Stimulated activated naive CD8-positive, alpha-beta T cell treated with anti-CD3 and anti-CD28 coated beads, Interleukin-15, Interleukin-2, amounts not matched to agents 100 ng/mL and 50 ng/mL, for 24 hours (primary cell): Measurements from ENCODE around the gene TPRA1.

Source experiments
- H3K27ac Mint-ChIP-seq: one replicate; pipeline ENCODE4 v1.8.0; 2021; ENCODE audit warnings: mild to moderate bottlenecking, mixed read lengths
- H3K27me3 Mint-ChIP-seq: one replicate; pipeline ENCODE4 v1.8.0; 2021; ENCODE audit warnings: mixed read lengths
- H3K36me3 Mint-ChIP-seq: one replicate; pipeline ENCODE4 v1.8.0; 2021; ENCODE audit warnings: low read depth, mixed read lengths
- H3K4me1 Mint-ChIP-seq: one replicate; pipeline ENCODE4 v1.8.0; 2021; ENCODE audit warnings: low read depth, mixed read lengths
- H3K4me3 Mint-ChIP-seq: one replicate; pipeline ENCODE4 v1.8.0; 2021; ENCODE audit warnings: mild to moderate bottlenecking, mixed read lengths
- H3K9me3 Mint-ChIP-seq: one replicate; pipeline ENCODE4 v1.8.0; 2021; ENCODE audit warnings: mixed read lengths

TPRA1 gene

DNA sequence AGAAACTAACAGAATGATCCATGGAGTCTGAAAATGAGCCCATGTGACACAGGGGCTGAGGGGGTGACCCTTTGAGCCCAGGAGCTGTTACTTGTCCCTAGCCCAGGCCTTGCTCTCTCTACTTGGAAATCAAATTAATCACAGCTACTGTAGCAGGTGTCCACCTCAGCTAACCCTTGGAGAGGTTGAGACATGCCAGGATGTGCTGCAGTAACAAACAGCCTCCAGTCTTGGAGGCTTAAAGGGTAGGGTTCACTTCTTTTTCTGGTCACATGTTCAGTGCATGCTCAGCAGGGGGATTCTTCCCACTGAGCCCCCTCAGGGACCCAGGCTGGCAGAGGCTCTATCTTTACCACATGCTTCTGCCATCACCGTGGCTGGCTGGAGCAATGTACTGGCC lies 21.4 kb downstream of the TPRA1 start:
- Mint-ChIP-seq H3K9me3 (no peaks in the 10 kb centered on the region), H3K27ac (no peak overlapping the region), H3K4me3 (no peak overlapping the region)

DNA sequence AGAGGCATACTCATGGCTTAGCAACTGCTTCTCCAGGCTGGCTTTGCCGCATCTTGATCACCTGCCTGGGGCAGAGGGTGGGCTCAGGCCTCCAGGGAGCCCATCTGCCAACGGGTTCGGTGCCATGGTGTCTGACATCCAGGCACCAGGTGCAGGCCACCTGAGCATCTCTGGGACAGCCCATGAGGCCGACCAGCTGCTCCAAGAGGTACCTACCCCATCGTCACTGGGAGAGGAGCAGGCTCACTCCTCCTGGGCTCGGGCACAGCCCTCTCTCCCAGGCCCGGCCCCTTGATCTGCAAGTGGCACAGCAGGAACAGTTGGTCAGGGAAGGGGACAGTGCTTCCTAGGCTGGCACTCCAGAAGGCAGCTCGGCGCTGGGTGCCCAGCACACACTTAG lies 21.9 kb downstream of the TPRA1 start:
- Mint-ChIP-seq H3K27me3 (no peaks in the 10 kb centered on the region), H3K36me3 (peaks cover 12% of the 10 kb centered on the region), H3K4me1 (no peaks in the 10 kb centered on the region), H3K27ac (no peak overlapping the region), H3K9me3 (no peaks in the 10 kb centered on the region), H3K4me3 (no peak overlapping the region)

More for the DNA sequence above, 21.4 kb downstream of the TPRA1 start:
- Mint-ChIP-seq H3K36me3 (peaks cover 17% of the 10 kb centered on the region), H3K27me3 (no peaks in the 10 kb centered on the region), H3K4me1 (no peaks in the 10 kb centered on the region)

- H3K27ac Mint-ChIP-seq = no peak overlapping the region
These were observed 23.7 kb downstream of the TPRA1 start for GRCh38 chr3:127566833-127567232.

GRCh38 chr3:127565711-127566110 lies 24.8 kb downstream of the TPRA1 start:
- Mint-ChIP-seq H3K9me3 (no peaks in the 10 kb centered on the region), H3K4me1 (no peaks in the 10 kb centered on the region), H3K36me3 (no peaks in the 10 kb centered on the region), H3K4me3 (no peak overlapping the region), H3K27ac (no peak overlapping the region), H3K27me3 (no peaks in the 10 kb centered on the region)

More at GRCh38 chr3:127566833-127567232, 23.7 kb downstream of the TPRA1 start:
- Mint-ChIP-seq H3K27me3 (no peaks in the 10 kb centered on the region), H3K4me1 (no peaks in the 10 kb centered on the region), H3K9me3 (no peaks in the 10 kb centered on the region), H3K36me3 (peaks cover 7% of the 10 kb centered on the region), H3K4me3 (no peak overlapping the region)

DNA sequence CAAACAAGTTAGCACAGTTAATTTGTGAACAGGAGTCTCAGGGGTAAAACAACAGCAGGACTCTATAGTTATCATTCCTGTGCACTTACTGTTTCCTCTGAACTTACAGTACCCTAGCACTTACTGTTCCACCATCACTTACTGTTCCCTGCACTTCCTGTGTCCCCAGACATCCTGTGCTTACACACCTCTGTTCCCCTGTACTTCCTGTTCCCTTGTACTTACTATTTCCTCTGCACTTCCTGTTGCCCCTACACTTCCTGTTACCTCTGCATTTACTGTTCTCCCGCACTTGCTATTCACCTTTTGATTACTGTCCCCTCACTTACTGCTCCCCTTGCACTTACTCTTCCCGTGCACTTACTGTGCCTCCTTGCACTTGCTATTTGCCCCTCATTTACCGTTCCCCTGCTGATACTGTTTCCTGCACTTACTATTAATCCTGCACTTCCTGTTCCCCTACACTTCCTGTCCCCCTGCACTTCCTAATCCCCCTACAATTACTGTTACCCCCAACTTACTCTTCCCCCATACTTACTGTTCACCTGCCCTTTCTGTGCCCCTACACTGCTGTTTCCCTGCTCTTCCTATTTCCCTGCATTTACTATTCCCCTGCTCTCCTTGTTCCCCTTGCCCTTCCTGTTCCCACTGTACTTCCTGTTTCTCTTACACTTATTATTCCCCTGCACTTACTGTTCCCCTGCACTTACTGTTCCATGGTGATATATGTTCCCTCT lies 30.3 kb downstream of the TPRA1 start:
- no peak overlapping the region for H3K4me3 Mint-ChIP-seq
- no peaks in the 10 kb centered on the region for H3K27me3 Mint-ChIP-seq
- H3K9me3 Mint-ChIP-seq = peaks cover 11% of the 10 kb centered on the region
- H3K27ac Mint-ChIP-seq = peak overlapping the region; percentile 74
- H3K4me1 Mint-ChIP-seq = peaks cover 7% of the 10 kb centered on the region
- H3K36me3 Mint-ChIP-seq = peaks cover 5% of the 10 kb centered on the region

GRCh38 chr3:127556565-127556964 lies 34.0 kb downstream of the TPRA1 start:
- peaks cover 5% of the 10 kb centered on the region for H3K27me3 Mint-ChIP-seq
- peaks cover 11% of the 10 kb centered on the region for H3K9me3 Mint-ChIP-seq
- peaks cover 7% of the 10 kb centered on the region for H3K4me1 Mint-ChIP-seq
- H3K4me3 Mint-ChIP-seq = no peak overlapping the region
- H3K27ac Mint-ChIP-seq = no peak overlapping the region
- H3K36me3 Mint-ChIP-seq = peaks cover 5% of the 10 kb centered on the region

DNA sequence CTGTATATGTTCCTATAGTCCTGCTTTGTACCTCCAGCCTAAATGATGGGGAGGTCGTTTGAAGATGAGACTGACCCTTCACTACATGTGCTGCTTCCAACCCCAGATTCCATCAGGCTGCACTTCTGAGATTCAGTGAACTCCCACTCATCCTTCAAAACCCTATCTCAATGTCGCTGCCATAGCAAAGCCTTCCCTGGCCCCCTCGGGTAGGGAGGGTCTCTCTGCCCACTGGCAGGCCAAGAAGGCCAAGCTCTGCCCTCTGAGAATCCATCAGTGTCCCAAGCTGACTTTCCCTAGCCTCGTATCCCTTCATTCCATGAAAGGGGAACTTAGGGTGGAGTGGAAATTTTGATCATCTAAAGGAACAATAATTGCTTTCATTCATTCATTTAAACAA lies 35.4 kb downstream of the TPRA1 start:
- Mint-ChIP-seq H3K4me1 (peaks cover 1% of the 10 kb centered on the region), H3K27ac (no peak overlapping the region), H3K4me3 (no peak overlapping the region), H3K9me3 (peaks cover 5% of the 10 kb centered on the region), H3K36me3 (peaks cover 2% of the 10 kb centered on the region), H3K27me3 (peaks cover 7% of the 10 kb centered on the region)

- Mint-ChIP-seq H3K9me3 (no peaks in the 10 kb centered on the region), H3K4me1 (peaks cover 5% of the 10 kb centered on the region), H3K4me3 (no peak overlapping the region), H3K27me3 (peaks cover 11% of the 10 kb centered on the region), H3K36me3 (no peaks in the 10 kb centered on the region), H3K27ac (no peak overlapping the region)
These were observed 38.5 kb downstream of the TPRA1 start for GRCh38 chr3:127552038-127552437.

- H3K4me3 Mint-ChIP-seq = no peak overlapping the region
- H3K36me3 Mint-ChIP-seq = no peaks in the 10 kb centered on the region
- no peak overlapping the region for H3K27ac Mint-ChIP-seq
- peaks cover 11% of the 10 kb centered on the region for H3K27me3 Mint-ChIP-seq
- no peaks in the 10 kb centered on the region for H3K9me3 Mint-ChIP-seq
- peaks cover 5% of the 10 kb centered on the region for H3K4me1 Mint-ChIP-seq
These were observed 39.4 kb downstream of the TPRA1 start for GRCh38 chr3:127551178-127551577.

- Mint-ChIP-seq H3K4me3 (no peak overlapping the region), H3K4me1 (peaks cover 5% of the 10 kb centered on the region), H3K36me3 (no peaks in the 10 kb centered on the region), H3K27me3 (peaks cover 11% of the 10 kb centered on the region), H3K9me3 (no peaks in the 10 kb centered on the region), H3K27ac (no peak overlapping the region)
These were observed 39.9 kb downstream of the TPRA1 start for GRCh38 chr3:127550468-127551157.

DNA sequence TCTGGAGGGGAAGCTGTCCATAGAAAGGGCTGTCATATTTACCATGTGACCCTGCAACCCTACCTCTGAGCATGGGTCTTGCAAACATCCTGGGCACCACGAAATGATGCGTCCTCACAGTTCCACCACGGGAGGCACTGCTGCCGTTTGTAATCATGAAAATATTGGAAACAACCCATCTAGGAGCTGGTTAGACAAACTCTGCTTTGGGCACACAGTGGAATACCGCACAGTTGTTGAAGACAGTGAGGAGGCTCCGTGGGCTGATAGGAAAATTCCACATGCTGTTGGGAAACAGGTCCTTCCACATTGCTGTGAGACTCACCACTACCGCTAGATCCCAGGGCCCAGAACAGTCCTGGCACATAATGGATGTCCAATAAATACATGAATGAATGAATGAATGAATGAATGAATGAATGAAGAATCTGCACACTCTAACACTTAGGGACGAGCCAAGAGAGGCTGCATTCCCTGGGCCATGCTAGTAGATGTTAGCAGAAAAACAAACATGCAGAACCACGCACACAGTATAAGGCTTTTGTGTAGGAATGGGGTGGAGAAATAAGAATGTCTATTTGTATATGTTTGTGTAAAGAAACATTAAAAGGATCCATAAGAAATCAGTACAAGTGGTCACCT lies 40.6 kb downstream of the TPRA1 start:
- H3K4me3 Mint-ChIP-seq = no peak overlapping the region
- H3K36me3 Mint-ChIP-seq = no peaks in the 10 kb centered on the region
- no peak overlapping the region for H3K27ac Mint-ChIP-seq
- H3K27me3 Mint-ChIP-seq = peaks cover 11% of the 10 kb centered on the region
- peaks cover 5% of the 10 kb centered on the region for H3K4me1 Mint-ChIP-seq
- no peaks in the 10 kb centered on the region for H3K9me3 Mint-ChIP-seq

DNA sequence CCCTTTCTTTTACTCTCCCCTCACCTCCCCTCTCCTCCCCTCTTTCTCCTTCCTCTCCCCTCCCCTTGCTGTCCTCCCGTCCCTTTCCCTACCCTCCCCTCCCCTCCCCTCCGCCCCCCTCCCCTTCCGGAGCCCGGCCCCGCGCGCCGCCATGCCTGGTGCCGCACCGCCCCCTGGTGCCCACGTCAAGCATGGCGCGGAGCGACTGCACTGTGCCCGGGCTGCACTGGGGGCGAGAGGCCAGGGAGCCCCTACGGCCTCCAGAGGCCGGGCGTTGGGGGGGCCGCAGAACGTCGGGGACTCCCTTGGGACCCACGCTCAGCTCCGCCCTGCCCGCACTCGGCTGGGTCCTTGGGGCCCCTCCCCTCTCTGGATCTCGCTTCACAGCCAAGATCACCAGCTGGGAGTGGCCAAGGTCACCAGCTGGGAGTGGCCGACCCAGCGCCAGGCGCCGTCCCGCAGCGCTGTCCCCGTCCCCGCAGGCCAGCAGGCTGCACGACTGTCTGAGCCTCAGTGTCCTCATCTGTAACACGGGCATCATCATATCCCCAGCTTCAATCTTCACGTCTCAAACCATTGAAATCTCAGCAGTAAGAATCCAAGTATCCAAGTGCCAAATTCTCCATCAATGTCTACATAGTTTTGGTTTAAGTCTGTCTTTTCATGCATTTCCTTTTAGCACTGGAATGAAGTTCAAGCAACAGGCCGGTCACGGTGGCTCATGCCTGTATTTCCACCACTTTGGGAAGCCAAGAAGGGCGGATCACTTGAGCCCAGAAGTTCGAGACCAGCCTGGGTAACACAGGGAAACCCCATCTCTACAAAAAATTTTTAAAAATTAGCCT lies 42.5 kb downstream of the TPRA1 start:
- Mint-ChIP-seq H3K27me3 (peaks cover 8% of the 10 kb centered on the region), H3K9me3 (no peaks in the 10 kb centered on the region), H3K4me3 (peak overlapping the region; percentile 78), H3K27ac (no peak overlapping the region), H3K36me3 (no peaks in the 10 kb centered on the region), H3K4me1 (peaks cover 5% of the 10 kb centered on the region)

GRCh38 chr3:127546970-127547733 lies 43.4 kb downstream of the TPRA1 start:
- no peak overlapping the region for H3K27ac Mint-ChIP-seq
- H3K4me3 Mint-ChIP-seq = peak overlapping the region; percentile 52
- H3K36me3 Mint-ChIP-seq = no peaks in the 10 kb centered on the region
- H3K27me3 Mint-ChIP-seq = peaks cover 8% of the 10 kb centered on the region
- no peaks in the 10 kb centered on the region for H3K9me3 Mint-ChIP-seq
- peaks cover 5% of the 10 kb centered on the region for H3K4me1 Mint-ChIP-seq

DNA sequence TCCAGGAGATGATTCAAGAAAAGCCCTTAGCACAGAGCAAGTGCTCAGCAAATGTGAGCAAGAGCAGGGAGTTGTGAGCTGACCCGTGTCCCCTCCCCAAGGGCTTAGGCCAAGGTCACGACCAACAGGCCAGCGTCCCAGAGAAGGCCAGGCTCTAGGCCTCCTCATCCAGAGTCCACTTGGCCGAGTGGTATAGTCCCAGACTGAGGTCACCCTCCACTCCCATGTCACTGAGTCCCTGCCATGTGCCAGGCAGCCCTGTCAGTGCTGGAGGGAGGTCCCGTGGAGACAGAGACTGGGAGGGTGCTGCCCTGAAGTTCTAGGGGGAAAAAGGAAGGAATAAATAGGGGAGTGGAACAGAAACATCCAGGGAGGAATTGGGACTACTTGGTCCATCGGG lies 44.0 kb downstream of the TPRA1 start:
- Mint-ChIP-seq H3K9me3 (no peaks in the 10 kb centered on the region), H3K4me1 (peaks cover 5% of the 10 kb centered on the region), H3K27ac (no peak overlapping the region), H3K36me3 (no peaks in the 10 kb centered on the region), H3K27me3 (peaks cover 6% of the 10 kb centered on the region), H3K4me3 (peak overlapping the region; percentile 52)
